ENCODE results near the gene CATSPERD. TPM values are rescaled to one million over a fixed set of nuclear protein-coding genes. Genes with fewer than 3 reads are reported as not detected.

The CATSPERD gene
- total RNA-seq, 4 donors from 2014 or later, result not detected

DNA sequence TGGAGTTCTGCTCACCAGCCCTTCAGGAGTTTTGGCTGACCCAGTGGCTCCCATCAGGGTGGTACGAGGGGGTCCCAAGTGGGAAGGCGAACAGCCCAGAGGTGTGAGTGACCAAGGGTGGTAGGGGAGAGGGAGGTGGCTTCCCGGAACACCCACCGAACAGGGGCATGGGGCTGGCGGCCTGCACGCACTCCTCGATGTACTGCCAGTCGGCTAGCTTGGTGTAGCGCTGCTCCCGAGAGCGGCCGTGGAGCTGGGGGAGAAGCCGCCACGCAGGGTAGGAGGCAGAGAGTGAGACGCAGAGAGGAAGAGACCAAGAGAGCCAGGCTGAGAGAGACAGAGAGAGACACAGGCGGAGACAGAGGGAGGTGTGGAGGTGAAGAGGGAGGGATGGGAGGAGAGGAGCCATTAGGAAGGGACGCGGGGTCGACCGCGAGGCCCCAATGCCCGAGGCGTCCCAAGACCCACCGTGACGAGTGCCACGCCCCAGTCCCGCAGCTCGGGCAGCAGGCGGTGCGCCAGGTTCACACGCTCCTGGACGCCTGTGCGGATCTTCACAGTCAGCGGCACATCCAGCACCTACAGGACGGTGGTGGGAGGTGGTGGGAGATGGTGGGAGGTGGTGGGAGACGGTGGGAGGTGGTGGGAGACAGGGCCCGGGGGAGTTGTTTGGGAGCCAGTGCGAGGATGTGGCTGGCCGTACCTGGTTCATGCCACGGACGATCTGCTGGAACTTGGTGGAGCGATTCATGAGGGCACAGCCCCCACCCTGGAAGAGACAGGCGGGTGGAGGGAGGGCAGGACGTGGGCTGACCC lies 66.4 kb downstream of the CATSPERD start:
- peaks cover 0 to 9% (median 2%) of the 10 kb centered on the region in 4 donors for H3K4me1 ChIP-seq
- DNase-seq (ENCODE audit: low spot score in 2 of 2), result no peak
- TF ChIP-seq, protein P1, sequence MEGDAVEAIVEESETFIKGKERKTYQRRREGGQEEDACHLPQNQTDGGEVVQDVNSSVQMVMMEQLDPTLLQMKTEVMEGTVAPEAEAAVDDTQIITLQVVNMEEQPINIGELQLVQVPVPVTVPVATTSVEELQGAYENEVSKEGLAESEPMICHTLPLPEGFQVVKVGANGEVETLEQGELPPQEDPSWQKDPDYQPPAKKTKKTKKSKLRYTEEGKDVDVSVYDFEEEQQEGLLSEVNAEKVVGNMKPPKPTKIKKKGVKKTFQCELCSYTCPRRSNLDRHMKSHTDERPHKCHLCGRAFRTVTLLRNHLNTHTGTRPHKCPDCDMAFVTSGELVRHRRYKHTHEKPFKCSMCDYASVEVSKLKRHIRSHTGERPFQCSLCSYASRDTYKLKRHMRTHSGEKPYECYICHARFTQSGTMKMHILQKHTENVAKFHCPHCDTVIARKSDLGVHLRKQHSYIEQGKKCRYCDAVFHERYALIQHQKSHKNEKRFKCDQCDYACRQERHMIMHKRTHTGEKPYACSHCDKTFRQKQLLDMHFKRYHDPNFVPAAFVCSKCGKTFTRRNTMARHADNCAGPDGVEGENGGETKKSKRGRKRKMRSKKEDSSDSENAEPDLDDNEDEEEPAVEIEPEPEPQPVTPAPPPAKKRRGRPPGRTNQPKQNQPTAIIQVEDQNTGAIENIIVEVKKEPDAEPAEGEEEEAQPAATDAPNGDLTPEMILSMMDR (IDR thresholded peaks at IDR 0.05), result no peak
- no peak for TF ChIP-seq EP300 (IDR thresholded peaks at IDR 0.05)
- TF ChIP-seq POLR2A (IDR thresholded peaks at IDR 0.05), result no peak
- H3K9me3 ChIP-seq, result no peaks in the 10 kb centered on the region
- 89 to 92% methylated on average over 40 to 44 of the region's 44 CpGs for WGBS, 2 donors
- H3K27me3 ChIP-seq, result no peaks in the 10 kb centered on the region
- peaks cover 3 to 75% (median 21%) of the 10 kb centered on the region in 3 donors for H3K36me3 ChIP-seq
- H3K4me3 ChIP-seq, result no peak overlapping the region
- H3K27ac ChIP-seq, result no peak overlapping the region

DNA sequence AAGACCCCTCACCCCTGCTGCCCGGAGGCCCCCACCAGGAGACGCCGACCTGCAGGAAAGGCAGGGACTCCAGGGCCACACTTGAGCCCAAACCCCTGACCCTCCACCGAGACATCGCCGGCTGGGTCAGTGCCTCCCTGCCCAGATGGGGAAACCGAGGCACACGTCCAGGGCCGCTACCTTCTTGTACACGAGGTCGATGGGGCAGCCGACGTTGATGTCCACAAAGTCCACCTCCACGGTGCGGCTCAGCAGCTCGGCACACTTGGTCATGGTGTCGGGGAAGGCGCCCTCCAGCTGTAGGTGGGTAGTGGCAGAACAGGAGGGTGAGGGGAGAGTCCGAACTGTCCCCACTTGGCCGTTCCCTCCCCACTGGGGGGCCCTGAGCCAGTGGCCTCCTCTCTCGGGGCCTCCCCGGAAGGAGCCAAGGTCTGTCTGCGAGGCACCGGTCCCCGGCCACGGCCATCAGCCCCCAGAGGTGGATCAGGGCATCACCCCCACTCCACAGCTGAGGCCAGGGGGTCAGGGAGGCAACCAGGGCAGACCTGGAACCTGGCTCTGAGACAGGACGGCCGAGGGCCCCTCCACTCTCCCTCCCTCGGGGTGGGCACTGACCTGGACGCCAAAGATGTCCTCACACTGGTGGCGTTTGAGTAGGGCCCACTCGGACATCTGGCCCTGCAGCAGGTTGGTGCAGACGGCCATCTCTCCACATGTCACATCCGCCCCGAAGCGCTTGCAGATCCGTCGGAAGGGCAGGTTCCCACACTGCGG lies 67.2 kb downstream of the CATSPERD start:
- Histone ChIP-seq H3K4me1 (peaks cover 0 to 9% (median 2%) of the 10 kb centered on the region in 4 donors), H3K9me3 (no peaks in the 10 kb centered on the region), H3K4me3 (no peak overlapping the region), H3K27ac (no peak overlapping the region), H3K36me3 (peaks cover 3 to 73% (median 21%) of the 10 kb centered on the region in 3 donors), H3K27me3 (no peaks in the 10 kb centered on the region)
- WGBS, 2 donors, result 90 to 96% methylated on average over 15 to 33 of the region's 39 CpGs
- DNase-seq (ENCODE audit: low spot score in 2 of 2), result no peak
- TF ChIP-seq EP300 (IDR thresholded peaks at IDR 0.05) (no peak), POLR2A (IDR thresholded peaks at IDR 0.05) (no peak)
- TF ChIP-seq, protein P1 (IDR thresholded peaks at IDR 0.05), result no peak

DNA sequence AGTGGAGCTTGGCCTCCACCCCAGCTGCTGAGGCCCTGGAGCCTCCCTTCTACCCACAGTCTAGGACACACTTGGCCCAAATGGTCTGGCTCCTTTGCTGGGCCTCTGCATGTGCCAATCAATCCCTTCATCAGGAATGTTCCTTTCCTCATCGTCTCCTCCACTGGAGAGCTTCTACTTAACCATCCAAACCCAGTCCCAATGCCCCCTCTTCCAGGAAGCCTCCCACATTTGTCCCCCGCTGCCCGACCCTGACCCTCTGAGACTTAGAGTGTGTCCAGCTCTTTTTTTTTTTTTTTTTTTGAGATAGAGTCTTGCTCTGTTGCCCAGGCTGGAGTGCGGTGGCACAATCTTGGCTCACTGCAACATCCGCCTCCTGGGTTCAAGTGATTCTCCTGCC lies 68.0 kb downstream of the CATSPERD start:
- Histone ChIP-seq H3K4me3 (no peak overlapping the region), H3K4me1 (peaks cover 0 to 9% (median 2%) of the 10 kb centered on the region in 4 donors), H3K27ac (no peak overlapping the region), H3K9me3 (no peaks in the 10 kb centered on the region), H3K36me3 (peaks cover 3 to 67% (median 21%) of the 10 kb centered on the region in 3 donors), H3K27me3 (no peaks in the 10 kb centered on the region)
- no peak for DNase-seq (ENCODE audit: low spot score in 2 of 2)
- WGBS, 2 donors, result 92 to 95% methylated on average over 5 of the region's 5 CpGs
- TF ChIP-seq EP300 (IDR thresholded peaks at IDR 0.05), result no peak
- TF ChIP-seq, protein P1 (IDR thresholded peaks at IDR 0.05), result no peak
- no peak for TF ChIP-seq POLR2A (IDR thresholded peaks at IDR 0.05)

DNA sequence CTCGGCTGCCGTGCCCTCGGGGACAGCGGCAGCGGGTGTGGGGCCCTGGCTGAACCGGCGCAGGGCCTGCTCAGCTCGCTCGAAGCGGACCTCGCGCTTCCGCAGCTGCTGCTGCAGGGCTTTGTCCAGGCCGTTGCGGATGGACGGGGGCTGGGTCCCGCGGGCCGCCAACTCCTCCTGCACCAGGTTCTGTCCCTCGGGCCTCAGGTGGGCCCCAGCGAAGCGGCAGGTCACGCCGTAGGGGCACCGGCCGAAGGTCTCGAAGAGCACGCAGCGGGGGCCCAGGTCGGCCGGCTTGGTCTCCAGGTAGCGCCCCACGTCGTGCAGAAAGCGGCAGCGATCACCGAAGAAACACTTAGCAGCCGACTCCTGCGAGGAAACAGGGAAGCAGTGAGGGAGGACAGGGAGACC lies 68.9 kb downstream of the CATSPERD start:
- 94 to 96% methylated on average over 33 to 36 of the region's 39 CpGs for WGBS, 2 donors
- no peaks in the 10 kb centered on the region for H3K27me3 ChIP-seq
- H3K36me3 ChIP-seq, result peaks cover 3 to 57% (median 21%) of the 10 kb centered on the region in 3 donors
- peaks cover 0 to 9% (median 2%) of the 10 kb centered on the region in 4 donors for H3K4me1 ChIP-seq
- no peak overlapping the region for H3K4me3 ChIP-seq
- no peak for TF ChIP-seq POLR2A (IDR thresholded peaks at IDR 0.05)
- TF ChIP-seq, protein P1 (IDR thresholded peaks at IDR 0.05), result no peak
- no peak for TF ChIP-seq EP300 (IDR thresholded peaks at IDR 0.05)
- DNase-seq (ENCODE audit: low spot score in 2 of 2), result no peak
- H3K9me3 ChIP-seq, result no peaks in the 10 kb centered on the region
- no peak overlapping the region for H3K27ac ChIP-seq
